OCI-LY1 (cell line): Measurements from ENCODE around the gene CHST8.

ENCODE experiments used
- CTCF ChIP-seq: fragments of 200-600 bp; sonication (generic), shearing (Covaris generic); IDR thresholded peaks from 2 replicates; pipeline ENCODE4 v1.5.1; 2017; ENCODE audit warnings: mild to moderate bottlenecking, antibody characterized with exemption, low read length, moderate library complexity, mixed read lengths
- EZH2 ChIP-seq: fragments of 200-600 bp; sonication (generic), shearing (Covaris generic); IDR thresholded peaks from 2 replicates; pipeline ENCODE4 v1.8.0; 2017; ENCODE audit warnings: borderline replicate concordance, mixed run types, mild to moderate bottlenecking, antibody characterized with exemption, low read length, moderate library complexity, mixed read lengths

- TF ChIP-seq EZH2 (no peak), CTCF (no peak)
Observed at GRCh38 chr19:33731881-33732280, 110.1 kb downstream of the CHST8 start.
